Adrenal gland (tissue), 12 donors: Measurements from ENCODE around the gene GPR62. TPM values are rescaled to one million over a fixed set of nuclear protein-coding genes. Genes with fewer than 3 reads are reported as not detected.

Experiments used
- DNase-seq, 7 donors: peaks; one replicate each; pipeline ENCODE4 v3.0.0-alpha.2; 2019 to 2020
- H3K27ac ChIP-seq, 5 donors: fragments of 200-600 bp; sonication (generic) in 4 of 5; 1 replicate in 3 of 5; 2 replicates in 2 of 5; pipeline versions ENCODE4 v1.5.1 to v1.8.0; 2016 to 2020; ENCODE audit warnings: mild to moderate bottlenecking in 1 of 5
- H3K27me3 ChIP-seq: fragments of 200-600 bp; 2 replicates; pipeline ENCODE4 v1.8.0; 2021
- H3K36me3 ChIP-seq, 2 donors: fragments of 200-600 bp; replicated peaks in 1 of 2; 1 replicate in 1 of 2; 2 replicates in 1 of 2; pipeline versions ENCODE4 v1.5.1 to v1.8.0; 2018 to 2022
- H3K4me1 ChIP-seq, 2 donors: fragments of 200-600 bp; replicated peaks in 1 of 2; 1 replicate in 1 of 2; 2 replicates in 1 of 2; pipeline versions ENCODE4 v1.5.1 to v1.8.0; 2018 to 2021
- H3K4me3 ChIP-seq, 4 donors: fragments of 200-600 bp; sonication (generic) in 3 of 4; one replicate each; pipeline ENCODE4 v1.5.1; 2016 to 2018
- H3K9me3 ChIP-seq, 3 donors: fragments of 200-600 bp; sonication (generic) in 1 of 3; replicated peaks in 1 of 3; 1 replicate in 2 of 3; 2 replicates in 1 of 3; pipeline versions ENCODE4 v1.5.1 to v1.8.0; 2016 to 2021
- POLR2A ChIP-seq, 2 donors: fragments of 450-650 bp; IDR thresholded peaks; one replicate each; pipeline ENCODE4 v1.6.1; 2017; ENCODE audit warnings: antibody characterized with exemption in 2 of 2, mild to moderate bottlenecking in 2 of 2, moderate library complexity in 1 of 2
- WGBS, 4 donors: extraction: QIAGEN DNeasy Blood & Tissue Kit in 2 of 4; methylation state at CpG; one replicate each; pipeline versions ENCODE4 v1.1.5 to v1.1.7; 2013 to 2017; 5-methylcytosine and 5-hydroxymethylcytosine counted together
- intact Hi-C, 2 donors: fragments of 100-400 bp; cut with DNase I; formaldehyde crosslinking; loops; one replicate each; pipeline versions ENCODE4 v1.14.1 to v1.15.0; 2022 to 2023
- polyA plus RNA-seq, 3 donors: library from polyadenylated mRNA; stranded (reverse); fragments of 200-250 nt in 2 of 3; fragments of 350-450 nt in 1 of 3; fragmentation: Illumina TruSeq in 1 of 3; extraction: RNeasy Lipid Tissue Mini Kit (QIAGEN cat#74804) in 1 of 3; gene quantifications; one replicate each; pipeline ENCODE4 v1.2.3, GENCODE V29; 2013 to 2014
- total RNA-seq, 9 donors: library from RNA; depleted of rRNA in 4 of 9; stranded (reverse); fragments of >200 nt in 4 of 9; fragments of 120-200 nt in 1 of 9; fragmentation: NEBNext Ultra II Directional in 1 of 9; extraction: Animal tissue kit (Norgen Biotek cat#: 25700) in 1 of 9; gene quantifications; one replicate each; pipeline versions ENCODE4 v1.1.0 to v1.2.4, GENCODE V29; 2013 to 2023
- TF ChIP-seq, protein P1 (sequence below), 6 experiments: fragments of 450-650 bp in 4 of 6; fragments of 200-600 bp in 2 of 6; sonication (generic) in 1 of 6; IDR thresholded peaks; 1 replicate in 5 of 6; 2 replicates in 1 of 6; pipeline versions ENCODE4 v1.5.1 to v1.8.0; 2016 to 2021; ENCODE audit warnings: antibody characterized with exemption in 6 of 6, mild to moderate bottlenecking in 2 of 6, moderate library complexity in 1 of 6
- donor health status: healthy with polysubstance abuse.
- donor health status: Bipolar disorder and iron deficiency.
- donor health status: DM: yes; HTN: yes; CAD: no.
- donor health status: DM: no; HTN: no; CAD: no.
- donor health status: DM: no; HTN: no; CAD: no.
- donor health status: DM: yes; HTN: yes; CAD: no.

The GPR62 gene
- total and polyA plus RNA-seq, 12 donors = 0.13 to 0.83 (median 0.35) TPM; not detected in 2

DNA sequence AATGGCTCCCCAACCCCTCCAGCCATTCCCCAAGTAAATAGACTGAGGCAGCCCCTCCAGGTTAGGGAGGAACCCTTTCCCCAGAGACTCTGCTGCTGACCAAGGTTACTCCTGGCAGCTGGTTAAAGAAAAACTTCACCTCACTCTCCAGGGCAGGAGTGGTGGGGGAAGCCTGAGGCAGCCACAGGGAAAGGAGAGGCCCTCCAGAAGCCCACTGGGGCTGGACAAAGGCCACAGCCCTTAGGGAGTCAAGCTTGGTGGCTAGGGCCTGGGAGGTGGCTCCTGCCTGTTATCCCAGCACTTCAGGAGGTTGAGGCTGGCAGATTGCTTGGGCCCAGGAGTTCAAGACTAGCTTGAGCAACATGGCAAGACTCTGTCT is 29.1 kb downstream of the GPR62 start:
- Histone ChIP-seq H3K9me3 (no peaks in the 10 kb centered on the region), H3K27ac (peak overlapping the region in 4 of 5 donors; percentile 90 to 96 (median 92)), H3K27me3 (no peaks in the 10 kb centered on the region), H3K4me3 (peak overlapping the region in 1 of 4 donors; percentile 39), H3K4me1 (peaks cover 23 to 26% of the 10 kb centered on the region in 2 donors), H3K36me3 (no peaks in the 10 kb centered on the region)
- TF ChIP-seq, protein P1, sequence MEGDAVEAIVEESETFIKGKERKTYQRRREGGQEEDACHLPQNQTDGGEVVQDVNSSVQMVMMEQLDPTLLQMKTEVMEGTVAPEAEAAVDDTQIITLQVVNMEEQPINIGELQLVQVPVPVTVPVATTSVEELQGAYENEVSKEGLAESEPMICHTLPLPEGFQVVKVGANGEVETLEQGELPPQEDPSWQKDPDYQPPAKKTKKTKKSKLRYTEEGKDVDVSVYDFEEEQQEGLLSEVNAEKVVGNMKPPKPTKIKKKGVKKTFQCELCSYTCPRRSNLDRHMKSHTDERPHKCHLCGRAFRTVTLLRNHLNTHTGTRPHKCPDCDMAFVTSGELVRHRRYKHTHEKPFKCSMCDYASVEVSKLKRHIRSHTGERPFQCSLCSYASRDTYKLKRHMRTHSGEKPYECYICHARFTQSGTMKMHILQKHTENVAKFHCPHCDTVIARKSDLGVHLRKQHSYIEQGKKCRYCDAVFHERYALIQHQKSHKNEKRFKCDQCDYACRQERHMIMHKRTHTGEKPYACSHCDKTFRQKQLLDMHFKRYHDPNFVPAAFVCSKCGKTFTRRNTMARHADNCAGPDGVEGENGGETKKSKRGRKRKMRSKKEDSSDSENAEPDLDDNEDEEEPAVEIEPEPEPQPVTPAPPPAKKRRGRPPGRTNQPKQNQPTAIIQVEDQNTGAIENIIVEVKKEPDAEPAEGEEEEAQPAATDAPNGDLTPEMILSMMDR (IDR thresholded peaks at IDR 0.05) = no peak
- no peak for TF ChIP-seq POLR2A (IDR thresholded peaks at IDR 0.05)
- intact Hi-C loops = no loop called here
- no peak for DNase-seq

DNA sequence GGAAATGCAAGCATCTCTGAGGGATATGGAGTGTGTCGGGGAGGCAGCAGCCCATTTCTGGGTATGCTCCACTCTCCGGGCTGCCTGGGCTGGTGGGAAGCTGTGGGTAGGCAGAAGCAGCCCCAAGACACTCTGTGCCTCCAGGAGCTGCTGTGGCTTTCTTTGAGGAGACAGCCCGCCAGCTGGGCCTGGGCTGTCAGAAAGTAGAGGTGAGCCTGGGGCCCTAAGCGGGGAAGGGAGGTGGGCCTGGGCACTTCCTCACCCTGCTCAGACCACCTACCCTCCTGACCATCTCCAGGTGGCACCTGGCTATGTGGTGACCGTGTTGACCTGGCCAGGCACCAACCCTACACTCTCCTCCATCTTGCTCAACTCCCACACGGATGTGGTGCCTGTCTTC is 29.9 kb downstream of the GPR62 start:
- Histone ChIP-seq H3K9me3 (no peaks in the 10 kb centered on the region), H3K27me3 (no peaks in the 10 kb centered on the region), H3K27ac (no peak overlapping the region), H3K4me1 (peaks cover 23 to 26% of the 10 kb centered on the region in 2 donors), H3K36me3 (no peaks in the 10 kb centered on the region), H3K4me3 (no peak overlapping the region)
- no peak for TF ChIP-seq POLR2A (IDR thresholded peaks at IDR 0.05)
- TF ChIP-seq, protein P1 (IDR thresholded peaks at IDR 0.05) = no peak
- intact Hi-C loops = no loop called here
- DNase-seq = no peak
- 92 to 95% (median 93%) methylated on average over 5 to 6 of the region's 6 CpGs for WGBS, 4 donors

DNA sequence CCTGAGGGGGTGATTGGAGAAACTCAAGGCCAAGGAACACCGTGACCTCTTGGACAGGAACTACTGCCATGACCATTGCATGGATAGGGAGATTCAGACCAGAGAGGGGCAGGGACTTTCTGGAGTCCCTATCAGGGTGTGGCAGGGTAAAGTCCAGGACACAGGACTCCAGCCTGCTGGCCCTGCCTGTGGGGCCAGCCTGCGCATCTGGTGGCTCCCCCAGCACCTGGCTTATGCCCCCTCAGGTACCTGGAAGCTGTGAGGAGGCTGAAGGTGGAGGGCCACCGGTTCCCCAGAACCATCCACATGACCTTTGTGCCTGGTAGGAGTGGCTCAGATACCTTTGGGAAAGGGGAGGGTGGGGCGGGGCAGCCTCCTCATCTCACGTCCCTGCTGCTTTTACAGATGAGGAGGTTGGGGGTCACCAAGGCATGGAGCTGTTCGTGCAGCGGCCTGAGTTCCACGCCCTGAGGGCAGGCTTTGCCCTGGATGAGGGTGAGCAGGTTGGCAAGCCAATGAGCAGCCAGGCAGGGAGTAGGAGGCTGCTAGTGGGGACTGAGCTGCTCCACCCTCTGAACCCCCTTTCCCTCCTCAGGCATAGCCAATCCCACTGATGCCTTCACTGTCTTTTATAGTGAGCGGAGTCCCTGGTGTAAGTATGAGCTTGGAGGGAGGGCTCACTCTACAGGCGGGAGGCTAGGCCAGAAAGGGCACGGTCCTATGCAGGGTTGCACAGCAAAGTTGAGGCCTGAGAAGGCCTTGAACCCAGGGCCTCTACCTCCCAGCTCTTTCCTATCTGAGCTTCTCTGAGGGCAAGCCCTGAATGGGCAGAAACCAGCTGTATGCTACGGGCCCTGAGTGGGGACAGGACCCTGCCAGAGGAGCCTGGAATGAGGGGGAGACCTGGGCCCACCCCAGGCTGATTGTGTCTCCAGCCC is 31.1 kb downstream of the GPR62 start:
- Histone ChIP-seq H3K36me3 (no peaks in the 10 kb centered on the region), H3K4me3 (no peak overlapping the region), H3K9me3 (no peaks in the 10 kb centered on the region), H3K27ac (no peak overlapping the region), H3K4me1 (peaks cover 23 to 26% of the 10 kb centered on the region in 2 donors), H3K27me3 (no peaks in the 10 kb centered on the region)
- intact Hi-C loops = no loop called here
- DNase-seq = no peak
- WGBS, 4 donors = 87 to 92% (median 87%) methylated on average over 10 to 12 of the region's 12 CpGs
- no peak for TF ChIP-seq POLR2A (IDR thresholded peaks at IDR 0.05)
- TF ChIP-seq, protein P1 (IDR thresholded peaks at IDR 0.05) = no peak

DNA sequence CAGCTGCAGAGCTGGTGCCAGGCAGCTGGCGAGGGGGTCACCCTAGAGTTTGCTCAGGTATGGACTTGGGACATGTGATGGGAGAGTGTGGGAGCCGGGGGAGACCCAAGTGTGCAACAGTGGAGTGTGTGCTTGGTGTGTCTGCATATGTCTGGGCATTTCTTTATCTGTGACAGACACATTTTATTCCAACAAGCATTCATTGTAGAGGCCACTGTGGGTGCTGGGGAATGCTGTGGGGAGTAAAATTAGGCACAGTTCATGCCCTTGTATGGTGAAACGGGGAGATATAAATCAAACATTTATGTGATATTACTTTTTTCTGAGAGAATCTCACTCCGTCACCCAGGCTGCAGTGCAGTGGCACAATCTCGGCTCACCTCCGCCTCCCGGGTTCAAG is 32.4 kb downstream of the GPR62 start:
- H3K4me1 ChIP-seq = peaks cover 14 to 17% of the 10 kb centered on the region in 2 donors
- no peak for DNase-seq
- no peak overlapping the region for H3K27ac ChIP-seq
- H3K9me3 ChIP-seq = no peaks in the 10 kb centered on the region
- no peaks in the 10 kb centered on the region for H3K27me3 ChIP-seq
- 83 to 93% (median 90%) methylated on average over 7 of the region's 7 CpGs for WGBS, 4 donors
- H3K36me3 ChIP-seq = peaks cover 0 to 4% of the 10 kb centered on the region in 2 donors
- no peak overlapping the region for H3K4me3 ChIP-seq
- intact Hi-C loops = no loop called here
- TF ChIP-seq POLR2A (IDR thresholded peaks at IDR 0.05) = no peak
- TF ChIP-seq, protein P1 (IDR thresholded peaks at IDR 0.05) = no peak
